Measurements from ENCODE around the gene MLN.

MLN gene

DNA sequence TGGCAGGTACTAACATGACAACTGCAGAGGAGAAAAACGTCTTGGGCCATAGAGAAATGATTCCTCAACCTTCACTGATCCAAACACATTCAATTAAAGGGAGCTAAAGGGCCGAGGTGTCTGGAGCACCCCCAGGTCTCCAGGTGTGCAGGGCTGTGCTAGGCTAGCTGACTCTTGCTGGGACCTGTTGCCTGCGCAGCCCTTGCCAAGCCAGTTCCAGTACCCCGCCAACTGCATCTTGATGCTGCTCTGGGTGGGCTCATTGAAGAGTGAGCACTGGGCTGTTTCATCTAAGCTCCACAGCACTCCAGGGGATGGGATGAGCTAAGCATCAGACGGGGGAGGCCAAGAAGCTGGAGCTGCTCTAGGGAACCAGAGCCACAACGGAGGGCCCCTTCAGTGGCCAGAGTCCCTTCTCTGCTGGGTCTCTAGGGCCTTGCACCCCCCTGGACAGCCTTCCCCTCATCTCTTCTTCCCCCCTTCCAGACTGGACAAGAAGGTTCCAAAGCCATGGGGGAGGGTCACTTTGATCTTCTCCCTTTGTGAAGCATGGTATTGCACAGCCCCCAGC is 30.8 kb downstream of the MLN start:
- peaks cover 58% of the 10 kb centered on the region for H3K36me3 ChIP-seq (ENCODE audit: insufficient read depth, low read depth, low read length)

DNA sequence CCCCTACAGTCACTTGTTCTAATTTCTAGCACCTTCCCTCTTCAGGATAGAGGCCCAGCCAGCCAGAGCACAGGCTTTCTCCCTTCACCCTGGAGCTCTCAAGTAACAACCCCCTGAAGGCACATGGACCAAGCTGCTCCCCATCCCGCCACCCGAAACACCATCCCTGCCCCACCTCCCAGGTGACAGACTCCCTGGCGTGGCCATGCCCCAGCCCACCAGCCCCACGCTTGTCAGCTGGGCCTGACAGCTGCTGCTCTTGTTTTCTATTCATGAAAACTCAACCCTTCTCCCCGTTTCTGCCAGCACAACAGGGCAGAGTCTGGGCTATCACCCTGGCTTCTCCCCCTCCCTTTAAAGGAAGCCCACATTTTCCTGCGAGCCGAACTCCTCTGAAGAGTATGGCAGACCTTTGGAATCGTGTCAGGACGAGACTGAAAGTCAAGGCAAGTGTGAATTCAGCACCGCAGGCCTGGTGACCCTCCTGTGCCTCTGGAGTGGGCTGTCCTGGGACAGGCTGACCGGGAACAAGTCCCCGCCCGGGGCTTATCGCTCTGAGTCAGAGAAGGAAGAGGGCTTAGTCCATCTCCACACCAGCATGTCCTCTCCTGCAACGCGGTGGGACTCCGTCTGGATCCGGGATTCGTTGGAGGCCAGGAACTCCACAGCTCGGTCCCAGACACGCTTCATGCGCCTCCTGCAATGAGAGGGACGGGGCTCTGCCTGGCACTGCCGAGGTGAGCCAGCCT is 31.5 kb downstream of the MLN start:
- peaks cover 26% of the 10 kb centered on the region for H3K4me1 ChIP-seq (ENCODE audit: insufficient read depth, low read length)
- peaks cover 50% of the 10 kb centered on the region for H3K36me3 ChIP-seq (ENCODE audit: insufficient read depth, low read depth, low read length)
- no peak overlapping the region for H3K9ac ChIP-seq (ENCODE audit: low read depth, low read length)
- H3K4me3 ChIP-seq (ENCODE audit: low read length), result no peak overlapping the region
- H3K27ac ChIP-seq (ENCODE audit: low read length), result no peak overlapping the region
- H3K27me3 ChIP-seq (ENCODE audit: insufficient read depth, low read length), result no peaks in the 10 kb centered on the region
- no peaks in the 10 kb centered on the region for H3K9me3 ChIP-seq (ENCODE audit: insufficient read depth, low read depth, low read length)

More for the DNA sequence above, 30.8 kb downstream of the MLN start:
- peaks cover 26% of the 10 kb centered on the region for H3K4me1 ChIP-seq (ENCODE audit: insufficient read depth, low read length)
- H3K9ac ChIP-seq (ENCODE audit: low read depth, low read length), result no peak overlapping the region
- H3K27ac ChIP-seq (ENCODE audit: low read length), result no peak overlapping the region
- H3K4me3 ChIP-seq (ENCODE audit: low read length), result no peak overlapping the region
- H3K27me3 ChIP-seq (ENCODE audit: insufficient read depth, low read length), result no peaks in the 10 kb centered on the region
- no peaks in the 10 kb centered on the region for H3K9me3 ChIP-seq (ENCODE audit: insufficient read depth, low read depth, low read length)

GRCh38 chr6:33771146-33772081 is 32.4 kb downstream of the MLN start:
- Histone ChIP-seq H3K27me3 (ENCODE audit: insufficient read depth, low read length) (no peaks in the 10 kb centered on the region), H3K9ac (ENCODE audit: low read depth, low read length) (peak overlapping the region; percentile 1; the same call in 1 of the 2 replicates), H3K9me3 (ENCODE audit: insufficient read depth, low read depth, low read length) (no peaks in the 10 kb centered on the region)

DNA sequence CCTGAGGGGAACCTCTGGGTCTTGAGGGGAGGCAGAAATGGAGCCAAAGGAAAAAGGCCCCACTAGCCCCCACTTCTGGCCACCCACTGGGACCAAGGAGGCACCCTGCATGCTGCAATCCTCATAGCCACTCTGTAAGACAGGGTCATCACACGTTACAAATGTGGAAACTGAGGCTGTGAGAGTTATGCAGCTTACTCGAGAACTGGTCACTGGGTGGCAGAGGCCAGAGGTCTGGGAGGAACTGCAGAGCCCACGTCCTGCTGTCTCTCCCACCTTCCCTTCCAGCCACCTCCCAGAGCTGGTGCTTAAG is 33.0 kb downstream of the MLN start:
- H3K4me3 ChIP-seq (ENCODE audit: low read length), result no peak overlapping the region
- H3K27me3 ChIP-seq (ENCODE audit: insufficient read depth, low read length), result no peaks in the 10 kb centered on the region
- no peaks in the 10 kb centered on the region for H3K9me3 ChIP-seq (ENCODE audit: insufficient read depth, low read depth, low read length)
- H3K9ac ChIP-seq (ENCODE audit: low read depth, low read length), result peak overlapping the region; percentile 1; the same call in 1 of the 2 replicates
- H3K4me1 ChIP-seq (ENCODE audit: insufficient read depth, low read length), result peaks cover 26% of the 10 kb centered on the region
- no peak overlapping the region for H3K27ac ChIP-seq (ENCODE audit: low read length)
- H3K36me3 ChIP-seq (ENCODE audit: insufficient read depth, low read depth, low read length), result peaks cover 36% of the 10 kb centered on the region

More at GRCh38 chr6:33771146-33772081, 32.4 kb downstream of the MLN start:
- Histone ChIP-seq H3K36me3 (ENCODE audit: insufficient read depth, low read depth, low read length) (peaks cover 42% of the 10 kb centered on the region), H3K4me1 (ENCODE audit: insufficient read depth, low read length) (peaks cover 26% of the 10 kb centered on the region), H3K4me3 (ENCODE audit: low read length) (no peak overlapping the region), H3K27ac (ENCODE audit: low read length) (no peak overlapping the region)

DNA sequence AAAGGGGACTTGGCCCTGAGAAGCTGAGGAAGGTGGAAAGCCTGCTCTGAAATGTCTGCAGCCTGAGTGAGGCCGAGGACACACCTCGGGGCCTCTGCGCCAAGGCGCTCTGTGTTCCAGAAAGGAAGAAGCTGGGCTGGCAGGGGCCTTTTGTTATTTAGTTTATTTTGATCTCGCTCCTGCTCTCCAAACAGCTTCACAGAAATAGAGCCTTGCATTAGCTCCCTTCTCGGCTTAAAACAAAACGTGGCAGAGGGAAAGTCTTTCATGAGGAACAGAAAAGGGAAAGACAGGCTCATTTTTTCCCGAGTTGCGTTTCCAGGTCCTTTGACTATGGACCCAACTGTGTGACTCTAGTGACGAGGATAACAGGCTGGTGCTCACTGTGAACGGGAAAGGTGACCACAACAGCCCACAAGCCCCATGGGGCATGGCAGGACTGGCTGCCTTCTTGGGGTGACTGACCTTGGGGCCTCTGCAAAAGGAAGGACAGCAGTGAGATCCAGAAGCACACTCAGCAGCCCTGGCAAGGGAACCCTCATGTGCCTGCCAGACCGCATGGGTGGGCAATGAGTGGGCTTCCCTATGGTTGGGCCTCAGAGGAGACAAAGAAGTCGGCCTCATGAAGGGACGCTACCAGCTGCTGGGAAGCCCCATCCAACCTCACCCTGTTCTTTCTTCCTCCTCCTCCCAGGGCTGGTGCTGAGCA is 33.5 kb downstream of the MLN start:
- Histone ChIP-seq H3K4me3 (ENCODE audit: low read length) (no peak overlapping the region), H3K27me3 (ENCODE audit: insufficient read depth, low read length) (no peaks in the 10 kb centered on the region), H3K9me3 (ENCODE audit: insufficient read depth, low read depth, low read length) (no peaks in the 10 kb centered on the region), H3K36me3 (ENCODE audit: insufficient read depth, low read depth, low read length) (peaks cover 30% of the 10 kb centered on the region), H3K9ac (ENCODE audit: low read depth, low read length) (peak overlapping the region; percentile 59; the same call in 1 of the 2 replicates), H3K4me1 (ENCODE audit: insufficient read depth, low read length) (peaks cover 26% of the 10 kb centered on the region), H3K27ac (ENCODE audit: low read length) (peak overlapping the region; percentile 3)

DNA sequence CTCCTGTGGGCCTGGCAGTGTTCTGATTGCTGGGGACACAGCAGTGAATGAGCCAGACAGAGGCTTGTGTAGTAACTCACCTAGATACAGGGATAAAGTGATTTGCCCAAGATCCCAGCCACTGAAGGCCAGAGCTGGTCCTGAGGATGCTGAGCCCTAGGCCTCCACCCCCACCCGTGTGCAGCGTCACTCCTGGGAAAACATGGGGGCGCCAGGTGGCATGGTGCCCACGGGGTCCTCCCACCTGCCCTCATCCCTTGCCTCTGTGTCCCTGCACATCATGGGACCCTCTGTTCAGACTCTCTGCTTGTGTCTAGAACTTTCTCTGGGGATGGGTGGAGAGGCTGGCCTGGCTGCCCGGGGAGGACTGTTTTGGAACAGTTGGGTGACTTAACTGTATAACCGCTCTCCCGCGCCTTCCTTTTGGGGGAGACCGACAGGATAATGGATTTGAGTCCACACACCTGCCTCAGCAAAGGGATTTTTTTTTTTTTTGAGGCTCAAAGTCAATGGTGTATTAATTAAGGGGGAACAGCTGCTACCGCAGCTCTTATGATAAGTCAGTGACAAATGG is 34.5 kb downstream of the MLN start:
- no peak overlapping the region for H3K4me3 ChIP-seq (ENCODE audit: low read length)
- H3K9me3 ChIP-seq (ENCODE audit: insufficient read depth, low read depth, low read length), result no peaks in the 10 kb centered on the region
- H3K9ac ChIP-seq (ENCODE audit: low read depth, low read length), result peak overlapping the region; percentile 48; the same call in 1 of the 2 replicates
- no peak overlapping the region for H3K27ac ChIP-seq (ENCODE audit: low read length)
- no peaks in the 10 kb centered on the region for H3K27me3 ChIP-seq (ENCODE audit: insufficient read depth, low read length)
- peaks cover 21% of the 10 kb centered on the region for H3K36me3 ChIP-seq (ENCODE audit: insufficient read depth, low read depth, low read length)
- peaks cover 26% of the 10 kb centered on the region for H3K4me1 ChIP-seq (ENCODE audit: insufficient read depth, low read length)

- H3K27ac ChIP-seq (ENCODE audit: low read length), result no peak overlapping the region
- H3K9me3 ChIP-seq (ENCODE audit: insufficient read depth, low read depth, low read length), result no peaks in the 10 kb centered on the region
Measured at GRCh38 chr6:33768644-33769120, 35.1 kb downstream of the MLN start.

GRCh38 chr6:33766921-33767907 is 36.6 kb downstream of the MLN start:
- peaks cover 24% of the 10 kb centered on the region for H3K4me1 ChIP-seq (ENCODE audit: insufficient read depth, low read length)
- no peaks in the 10 kb centered on the region for H3K9me3 ChIP-seq (ENCODE audit: insufficient read depth, low read depth, low read length)
- no peak overlapping the region for H3K27ac ChIP-seq (ENCODE audit: low read length)
- no peak overlapping the region for H3K9ac ChIP-seq (ENCODE audit: low read depth, low read length)
- H3K36me3 ChIP-seq (ENCODE audit: insufficient read depth, low read depth, low read length), result peaks cover 3% of the 10 kb centered on the region; the same call in 1 of the 2 replicates
- no peak overlapping the region for H3K4me3 ChIP-seq (ENCODE audit: low read length)
- H3K27me3 ChIP-seq (ENCODE audit: insufficient read depth, low read length), result no peaks in the 10 kb centered on the region

More at GRCh38 chr6:33768644-33769120, 35.1 kb downstream of the MLN start:
- H3K4me1 ChIP-seq (ENCODE audit: insufficient read depth, low read length), result peaks cover 26% of the 10 kb centered on the region
- peak overlapping the region; percentile 48; the same call in 1 of the 2 replicates for H3K9ac ChIP-seq (ENCODE audit: low read depth, low read length)
- no peak overlapping the region for H3K4me3 ChIP-seq (ENCODE audit: low read length)
- no peaks in the 10 kb centered on the region for H3K27me3 ChIP-seq (ENCODE audit: insufficient read depth, low read length)
- peaks cover 17% of the 10 kb centered on the region for H3K36me3 ChIP-seq (ENCODE audit: insufficient read depth, low read depth, low read length)

- no peak overlapping the region for H3K4me3 ChIP-seq (ENCODE audit: low read length)
- no peak overlapping the region for H3K27ac ChIP-seq (ENCODE audit: low read length)
- no peaks in the 10 kb centered on the region for H3K36me3 ChIP-seq (ENCODE audit: insufficient read depth, low read depth, low read length)
- H3K4me1 ChIP-seq (ENCODE audit: insufficient read depth, low read length), result peaks cover 8% of the 10 kb centered on the region; the same call in 1 of the 2 replicates
- no peaks in the 10 kb centered on the region for H3K27me3 ChIP-seq (ENCODE audit: insufficient read depth, low read length)
- no peaks in the 10 kb centered on the region for H3K9me3 ChIP-seq (ENCODE audit: insufficient read depth, low read depth, low read length)
- H3K9ac ChIP-seq (ENCODE audit: low read depth, low read length), result no peak overlapping the region
Measured at GRCh38 chr6:33765368-33765767, 38.4 kb downstream of the MLN start.

GRCh38 chr6:33764036-33764435 is 39.8 kb downstream of the MLN start:
- Histone ChIP-seq H3K9me3 (ENCODE audit: insufficient read depth, low read depth, low read length) (no peaks in the 10 kb centered on the region), H3K27ac (ENCODE audit: low read length) (no peak overlapping the region), H3K4me3 (ENCODE audit: low read length) (no peak overlapping the region), H3K27me3 (ENCODE audit: insufficient read depth, low read length) (no peaks in the 10 kb centered on the region), H3K9ac (ENCODE audit: low read depth, low read length) (no peak overlapping the region), H3K36me3 (ENCODE audit: insufficient read depth, low read depth, low read length) (no peaks in the 10 kb centered on the region), H3K4me1 (ENCODE audit: insufficient read depth, low read length) (no peaks in the 10 kb centered on the region)

All from iPS-20b (cell line).